HG03045 (cell line): Measurements from ENCODE around the gene EP400.
"Not testable (repeated sequence)": the region's sequence is repeated elsewhere in the genome, so short reads cannot be mapped to it uniquely, and the experiment has no call there.

Source experiments
- ATAC-seq: cut with Tn5 transposase; IDR thresholded peaks from one replicate; pipeline ENCODE4 v1.9.1; 2021; ENCODE audit warnings: mild to moderate bottlenecking, moderate library complexity; ENCODE audit not compliant: unreplicated experiment

Gene EP400

DNA sequence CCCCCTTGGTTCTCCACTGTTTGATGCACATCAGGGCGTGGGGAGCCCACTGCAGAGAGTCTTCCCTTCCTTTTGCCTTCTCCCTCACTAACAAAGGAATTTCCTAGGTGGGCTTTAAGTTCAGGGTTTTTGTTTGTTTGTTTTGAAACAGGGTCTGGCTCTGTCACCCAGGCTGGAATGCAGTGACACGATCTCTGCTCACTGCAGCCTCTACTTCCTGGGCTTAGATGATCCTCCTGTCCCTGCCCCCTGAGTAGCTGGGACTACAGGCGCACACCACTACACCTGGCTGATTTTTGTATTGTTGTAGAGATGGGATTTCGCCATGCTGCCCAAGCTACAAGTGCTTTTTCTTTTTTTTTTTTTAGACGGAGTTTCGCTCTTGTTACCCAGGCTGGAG, 33.8 kb downstream of the EP400 start:
- no peak for ATAC-seq

DNA sequence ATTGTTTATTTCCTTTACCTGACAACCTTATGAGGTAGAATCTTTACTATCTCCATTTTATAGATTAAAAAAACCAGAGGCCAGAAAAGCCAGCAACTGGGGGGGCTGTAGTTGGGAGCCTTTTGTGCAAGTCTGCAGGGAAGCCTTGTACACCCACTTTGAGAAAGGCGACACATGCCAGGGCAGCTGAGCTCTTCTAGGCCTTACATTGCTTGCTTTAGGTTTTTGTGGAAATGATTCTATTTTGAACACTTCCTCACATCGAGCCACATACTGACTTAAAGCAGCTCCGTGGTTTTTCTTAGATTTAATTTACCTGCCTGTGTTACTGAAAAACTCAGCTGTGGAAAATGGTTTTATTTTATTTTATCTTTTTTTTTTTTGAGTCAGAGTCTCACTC, 34.6 kb downstream of the EP400 start:
- no peak for ATAC-seq

DNA sequence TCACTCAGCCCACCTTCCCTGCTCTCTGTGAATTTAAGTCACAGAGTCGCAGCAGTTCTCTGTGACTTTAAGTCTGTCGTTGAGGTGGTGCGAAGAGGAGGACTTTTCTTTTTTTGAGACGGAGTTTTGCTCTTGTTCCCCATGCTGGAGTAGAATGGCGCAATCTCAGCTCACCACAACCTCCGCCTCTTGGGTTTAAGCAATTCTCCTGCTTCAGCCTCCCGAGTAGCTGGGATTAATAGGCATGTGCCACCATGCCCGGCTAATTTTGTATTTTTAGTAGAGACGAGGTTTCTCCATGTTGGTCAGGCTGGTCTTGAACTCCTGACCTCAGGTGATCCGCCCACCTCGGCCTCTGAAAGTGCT, 35.8 kb downstream of the EP400 start:
- ATAC-seq, result not testable (repeated sequence)

DNA sequence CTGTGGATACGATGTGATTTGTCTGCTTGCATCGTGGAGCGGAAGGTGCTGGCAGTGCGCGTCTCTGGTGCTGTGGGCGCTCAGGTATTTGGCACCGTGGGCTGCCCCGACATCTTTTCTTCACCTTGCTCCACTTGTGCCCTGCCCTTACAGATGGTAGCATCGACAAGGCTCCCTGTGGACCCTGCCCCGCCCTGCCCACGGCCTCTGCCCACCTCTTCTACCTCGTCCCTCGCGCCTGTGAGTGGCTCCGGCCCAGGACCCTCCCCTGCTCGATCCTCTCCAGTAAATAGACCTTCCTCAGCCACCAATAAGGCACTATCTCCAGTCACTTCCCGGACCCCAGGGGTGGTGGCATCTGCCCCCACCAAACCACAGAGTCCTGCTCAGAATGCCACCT, 36.6 kb downstream of the EP400 start:
- ATAC-seq, result no peak

DNA sequence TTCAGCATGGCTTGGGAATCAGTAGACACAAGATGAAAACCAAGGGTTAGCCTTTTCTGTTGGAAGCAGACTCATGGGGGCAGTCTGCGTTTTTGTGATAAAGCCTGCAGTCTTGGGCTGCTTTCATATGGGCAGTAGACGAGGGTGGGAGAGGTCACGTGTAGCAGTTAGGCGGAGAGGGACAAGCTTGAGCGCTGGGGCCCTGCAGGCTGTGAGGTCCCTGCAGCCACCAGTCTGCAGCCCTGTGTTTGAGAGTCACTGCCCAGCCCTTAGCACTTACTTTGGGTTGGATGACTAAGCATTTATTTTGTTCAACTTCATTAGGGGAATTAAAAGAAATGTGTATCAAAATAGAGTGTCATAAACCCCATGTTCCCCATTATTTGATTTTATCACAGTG, 37.2 kb downstream of the EP400 start:
- ATAC-seq, result no peak

DNA sequence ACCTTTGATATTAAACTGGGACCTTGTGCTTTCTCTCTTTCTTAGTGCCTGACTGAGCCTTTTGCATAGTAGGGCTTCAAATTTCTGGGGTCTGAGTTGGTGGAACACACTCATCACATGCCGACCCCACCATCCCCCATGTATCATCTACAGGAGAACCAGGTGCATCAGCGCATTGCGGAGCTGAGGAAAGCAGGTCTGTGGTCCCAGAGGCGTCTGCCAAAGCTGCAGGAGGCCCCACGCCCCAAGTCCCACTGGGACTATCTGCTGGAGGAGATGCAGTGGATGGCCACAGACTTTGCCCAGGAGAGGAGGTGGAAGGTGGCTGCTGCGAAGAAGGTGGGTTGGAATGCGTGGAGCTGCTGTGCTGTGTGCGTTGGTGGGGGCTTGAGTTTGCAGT, 37.8 kb downstream of the EP400 start:
- ATAC-seq, result no peak

DNA sequence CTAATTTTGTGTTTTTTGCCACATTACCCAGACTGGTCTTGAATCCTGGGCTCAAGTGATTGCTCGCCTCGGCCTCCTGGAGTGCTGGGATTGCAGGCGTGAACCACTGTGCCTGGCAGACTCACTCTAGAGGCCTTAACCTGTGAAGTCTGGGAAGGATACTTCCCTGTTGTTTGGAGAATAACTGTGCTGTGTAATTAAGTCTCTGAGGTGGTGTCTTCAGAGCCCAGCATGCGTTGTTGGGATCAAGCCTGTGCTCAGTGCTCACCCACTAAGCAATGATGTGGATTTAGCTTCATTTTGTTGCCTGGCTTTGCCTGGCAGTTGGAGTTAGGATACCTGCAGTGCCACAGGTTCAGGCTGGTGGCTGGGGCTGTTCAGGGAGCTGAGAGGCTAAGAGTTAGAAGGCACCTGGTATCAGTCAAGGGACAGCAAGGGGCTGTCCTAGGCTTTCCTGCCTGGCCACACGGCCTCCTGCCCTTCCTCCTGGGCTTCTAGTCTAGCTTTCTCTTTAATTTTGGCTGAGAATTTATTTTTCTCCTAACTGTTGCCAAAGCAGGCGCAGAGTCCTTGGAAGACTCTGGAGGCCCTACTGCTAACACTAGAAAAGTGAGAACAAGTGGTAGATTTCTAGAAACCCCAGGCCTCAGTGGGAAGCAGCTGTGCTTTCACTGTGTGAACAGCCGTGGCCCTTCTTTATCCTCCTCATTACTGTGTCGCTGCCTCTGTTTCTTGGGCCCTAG, 38.5 kb downstream of the EP400 start:
- ATAC-seq, result no peak

DNA sequence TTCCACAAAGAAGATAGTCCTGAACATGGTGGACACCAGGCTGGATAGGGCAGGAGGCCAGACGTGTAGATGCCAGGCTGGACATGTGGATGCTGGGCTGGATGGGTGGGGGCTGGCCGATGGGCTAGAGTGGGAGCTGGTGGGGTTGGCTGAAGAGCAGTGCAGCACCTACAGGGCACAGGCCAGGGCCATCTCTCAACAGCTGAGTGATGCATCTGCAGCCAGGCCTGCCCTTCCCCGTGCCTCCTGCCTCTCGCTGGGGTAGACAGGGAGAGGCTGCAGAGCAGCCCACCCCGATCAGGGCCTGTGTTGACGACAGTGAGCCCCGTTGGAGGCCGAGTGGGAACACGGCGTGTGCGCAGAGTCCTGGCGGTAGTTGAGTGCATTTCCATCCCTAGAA, 39.3 kb downstream of the EP400 start:
- ATAC-seq, result no peak

DNA sequence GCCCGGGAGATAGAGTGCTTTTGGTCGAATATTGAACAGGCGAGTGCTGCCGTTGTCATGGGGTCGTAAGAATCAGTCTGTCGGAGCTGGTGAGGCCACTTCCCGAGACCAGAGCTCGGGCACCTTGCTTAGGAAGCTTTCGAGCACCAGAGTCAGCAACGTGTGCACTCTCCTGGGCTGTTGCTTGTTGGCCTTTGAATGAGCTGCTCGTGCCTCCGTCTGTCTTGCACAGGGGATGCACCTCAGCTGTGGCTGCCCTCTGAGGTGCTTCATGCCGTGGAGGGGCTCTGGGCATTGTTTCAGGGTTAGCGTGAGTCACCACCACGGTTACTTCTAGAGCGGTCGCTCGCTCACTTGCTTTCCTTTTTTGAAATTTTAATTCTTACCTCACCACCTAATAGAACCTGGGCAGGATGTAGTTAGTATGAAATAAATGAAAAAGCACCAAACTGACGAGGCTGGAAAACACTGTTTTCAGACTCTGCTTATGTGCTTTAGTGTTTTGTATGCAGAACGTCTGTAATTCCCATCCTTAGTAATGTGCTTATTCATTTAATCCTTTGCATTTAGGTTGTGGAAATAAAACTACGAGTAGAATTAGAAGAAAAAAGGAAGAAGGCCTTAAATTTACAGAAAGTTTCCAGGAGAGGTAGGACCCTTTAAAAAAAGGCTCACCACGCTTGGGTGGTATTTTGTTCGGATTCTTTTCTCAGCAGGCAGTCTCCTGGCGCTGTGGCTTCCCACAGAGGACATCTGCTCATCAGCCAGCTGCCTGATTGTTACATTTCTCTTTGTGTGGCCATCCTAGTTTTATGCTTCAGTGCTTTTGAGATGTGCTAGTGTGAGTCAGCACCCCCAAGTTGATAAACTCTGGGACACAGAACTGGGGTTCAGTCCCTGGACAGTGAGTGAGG, 40.6 kb downstream of the EP400 start:
- no peak for ATAC-seq

DNA sequence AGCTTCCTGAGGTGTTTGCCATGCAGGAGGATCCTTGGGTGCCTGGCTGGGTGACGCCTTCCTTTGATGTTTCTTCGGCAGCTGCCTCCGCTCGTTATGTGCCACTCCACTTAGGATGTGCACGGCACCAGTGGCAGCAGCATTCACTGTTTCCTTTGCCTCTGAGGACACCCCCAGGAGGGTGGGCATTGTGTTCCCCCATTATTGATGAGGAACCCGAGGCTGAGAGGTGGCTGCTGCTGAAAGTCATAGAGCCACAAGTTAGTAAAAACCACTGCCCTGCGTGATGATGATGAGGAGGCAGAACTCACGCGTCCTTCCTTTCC, 41.2 kb downstream of the EP400 start:
- no peak for ATAC-seq

DNA sequence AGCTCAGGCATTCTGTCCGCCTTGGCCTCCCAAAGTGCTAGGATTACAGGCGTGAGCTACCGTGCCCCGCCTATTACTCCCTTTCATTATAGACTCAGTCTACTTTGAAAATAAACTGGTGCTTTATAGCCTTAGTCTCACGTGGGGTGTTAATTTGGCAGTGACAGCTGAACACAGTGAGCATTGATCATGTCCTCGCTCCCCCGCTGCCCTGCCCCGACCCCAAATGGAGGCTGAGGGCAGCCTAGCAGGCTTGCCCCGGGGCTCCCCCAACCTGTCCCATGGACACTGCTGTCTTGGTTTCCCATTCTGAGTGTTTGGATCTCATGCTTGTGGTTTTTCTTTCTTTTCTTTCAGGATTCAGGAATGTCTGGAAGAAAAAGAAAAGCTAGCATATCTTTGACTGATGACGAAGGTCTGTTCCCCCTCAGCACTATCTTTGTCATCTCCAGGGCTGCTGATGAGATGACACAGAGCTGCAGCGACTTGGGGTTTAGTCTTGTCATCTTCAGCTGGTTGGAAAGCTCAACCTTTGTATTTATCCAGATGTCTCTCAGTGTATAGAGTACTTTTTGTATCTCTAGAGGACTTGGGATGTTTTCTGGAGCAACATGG, 42.2 kb downstream of the EP400 start:
- ATAC-seq, result no peak

DNA sequence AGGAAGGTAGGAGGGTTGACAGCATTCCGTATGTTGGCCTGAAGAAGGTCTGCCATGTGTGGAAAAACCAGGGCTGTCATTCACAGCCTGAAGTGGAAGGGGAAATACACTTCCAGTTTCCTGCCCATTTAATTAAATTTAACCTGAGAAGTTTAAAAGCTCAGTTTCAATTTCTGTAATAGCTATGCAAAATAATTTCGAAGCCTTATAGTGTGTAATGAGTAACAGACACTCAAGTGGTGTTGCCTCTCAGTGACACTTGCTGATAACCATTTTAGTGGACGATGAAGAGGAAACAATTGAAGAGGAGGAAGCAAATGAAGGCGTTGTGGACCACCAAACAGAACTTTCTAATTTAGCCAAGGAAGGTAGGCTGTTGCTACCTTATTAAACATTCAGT, 44.8 kb downstream of the EP400 start:
- ATAC-seq, result peak; percentile 52

DNA sequence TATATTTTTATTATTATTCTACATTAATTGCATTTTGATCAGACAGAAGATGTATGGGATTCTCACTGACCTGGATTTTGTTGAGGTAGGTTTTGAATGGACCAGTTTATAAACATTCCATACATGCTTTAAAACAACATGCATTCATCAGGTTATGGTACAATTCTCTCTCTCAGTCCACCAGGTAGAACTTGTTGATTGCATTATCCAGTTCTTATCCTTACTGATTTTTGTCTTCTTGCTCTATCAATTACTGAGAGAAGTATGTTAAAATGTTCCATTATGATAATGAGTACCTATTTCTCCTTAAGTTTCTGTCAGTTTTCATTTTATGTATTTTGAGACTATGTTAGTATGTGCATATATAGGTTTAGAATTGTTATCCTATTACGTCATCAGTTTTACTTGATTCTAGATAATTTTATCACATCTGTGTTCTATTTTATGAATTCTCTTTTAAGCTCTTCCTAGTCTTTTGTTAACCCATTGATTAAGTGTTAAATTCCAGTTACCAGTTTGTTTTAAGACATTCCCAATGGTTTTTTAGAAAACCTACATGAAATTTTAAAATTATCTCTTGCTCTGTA, 50.6 kb downstream of the EP400 start:
- no peak for ATAC-seq

DNA sequence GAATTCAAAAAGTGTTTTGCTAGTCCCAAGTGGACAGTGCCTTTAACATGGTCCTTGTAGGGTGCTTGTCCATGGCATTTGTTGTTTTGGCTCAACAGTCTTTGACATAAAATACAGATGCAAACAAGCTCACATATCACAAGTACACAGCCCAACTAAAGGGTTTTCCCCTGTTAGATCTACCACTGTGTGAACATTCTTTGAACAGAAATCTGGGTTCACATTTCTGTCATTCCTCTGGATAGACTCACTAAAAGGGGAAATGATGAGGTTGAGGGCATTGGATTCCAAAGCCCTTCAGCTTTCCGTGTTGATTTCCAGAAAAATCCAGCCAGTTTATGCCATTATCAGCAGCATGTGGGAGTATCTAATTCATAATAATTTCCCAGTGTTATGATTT, 54.1 kb downstream of the EP400 start:
- no peak for ATAC-seq

DNA sequence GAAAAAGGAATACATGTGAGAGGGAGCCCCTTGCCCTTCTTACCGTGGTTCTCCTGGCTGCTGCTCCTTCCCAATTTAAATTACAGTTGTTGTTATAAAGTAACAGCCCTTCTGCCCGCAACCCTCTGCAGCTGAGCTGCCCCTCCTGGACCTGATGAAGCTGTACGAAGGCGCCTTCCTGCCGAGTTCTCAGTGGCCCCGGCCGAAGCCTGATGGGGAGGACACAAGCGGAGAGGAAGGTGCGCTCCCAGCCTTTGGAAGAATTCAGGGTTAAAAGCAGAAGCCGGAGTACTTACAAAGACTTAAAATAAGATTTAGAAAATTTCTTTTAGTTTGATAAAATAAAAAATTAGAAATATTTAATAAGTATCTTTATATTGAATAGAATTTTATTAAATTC, 55.2 kb downstream of the EP400 start:
- no peak for ATAC-seq

DNA sequence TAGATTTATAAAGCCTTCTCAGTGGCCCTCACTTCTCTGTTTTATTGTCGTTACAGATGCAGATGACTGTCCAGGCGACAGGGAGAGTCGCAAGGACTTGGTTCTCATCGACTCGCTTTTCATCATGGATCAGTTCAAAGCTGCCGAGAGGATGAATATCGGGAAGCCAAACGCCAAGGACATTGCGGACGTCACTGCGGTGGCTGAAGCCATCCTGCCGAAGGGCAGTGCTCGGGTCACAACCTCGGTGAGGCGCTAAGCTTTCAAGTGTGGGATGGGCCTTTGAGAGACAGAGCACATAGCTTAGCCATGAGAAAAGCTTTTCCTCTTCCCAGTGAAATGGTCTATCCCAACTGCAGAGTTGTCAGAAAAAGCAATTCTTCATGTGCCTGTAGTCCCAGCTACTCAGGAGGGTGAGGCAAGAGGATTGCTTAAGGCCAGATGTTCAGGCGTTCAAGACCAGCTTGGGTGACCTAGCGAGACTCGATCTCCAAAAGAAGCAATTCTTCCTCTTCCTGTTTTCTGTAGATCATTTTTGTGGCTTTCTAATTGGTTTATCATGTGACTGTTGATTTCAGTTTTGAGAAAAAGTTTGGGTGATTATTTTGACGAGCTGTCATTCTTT, 56.4 kb downstream of the EP400 start:
- ATAC-seq, result no peak

DNA sequence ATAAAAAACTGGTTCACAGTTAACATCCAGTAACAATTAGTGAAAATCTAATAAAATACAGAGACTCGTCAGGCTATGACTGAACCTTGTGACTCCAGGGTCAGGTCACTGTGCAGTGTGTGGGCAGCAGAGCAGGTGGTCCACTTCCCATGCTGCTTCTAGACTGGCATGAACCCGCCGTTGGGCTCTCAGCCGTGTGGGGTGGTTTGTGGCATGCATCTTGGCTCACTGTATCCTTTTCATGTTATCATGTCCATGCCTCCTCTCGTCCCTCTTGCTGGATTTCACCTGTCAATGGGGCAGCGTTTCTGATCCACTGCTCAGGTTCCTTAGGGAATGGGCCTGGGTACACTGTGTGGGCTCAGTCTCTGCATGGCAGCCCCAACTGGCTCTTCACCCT, 57.3 kb downstream of the EP400 start:
- ATAC-seq, result no peak

DNA sequence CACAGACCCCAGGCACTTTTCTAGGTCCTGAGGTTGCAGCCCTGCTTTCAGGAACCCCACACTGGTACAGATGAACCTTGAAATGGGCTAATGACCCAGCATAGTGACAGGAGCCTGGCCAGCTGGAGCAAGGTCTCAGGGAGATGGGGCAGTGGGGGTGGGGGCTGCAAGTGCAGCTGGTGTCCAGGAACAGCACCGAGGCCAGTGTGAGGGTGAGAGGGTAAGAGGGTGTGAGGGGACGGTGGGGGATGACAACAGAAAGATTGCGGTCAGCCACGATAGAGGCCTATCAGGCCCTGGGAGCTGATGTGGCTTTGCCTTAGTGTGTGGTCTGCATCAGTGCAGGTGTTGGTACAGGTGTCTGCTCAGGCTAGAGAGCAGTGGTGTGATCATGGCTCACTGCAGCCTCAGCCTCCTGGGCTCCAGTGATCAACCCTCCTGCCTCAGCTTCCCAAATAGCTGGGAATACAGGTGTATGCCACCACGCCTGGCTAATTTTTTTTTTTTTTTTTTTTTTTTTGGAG, 59.7 kb downstream of the EP400 start:
- no peak for ATAC-seq

DNA sequence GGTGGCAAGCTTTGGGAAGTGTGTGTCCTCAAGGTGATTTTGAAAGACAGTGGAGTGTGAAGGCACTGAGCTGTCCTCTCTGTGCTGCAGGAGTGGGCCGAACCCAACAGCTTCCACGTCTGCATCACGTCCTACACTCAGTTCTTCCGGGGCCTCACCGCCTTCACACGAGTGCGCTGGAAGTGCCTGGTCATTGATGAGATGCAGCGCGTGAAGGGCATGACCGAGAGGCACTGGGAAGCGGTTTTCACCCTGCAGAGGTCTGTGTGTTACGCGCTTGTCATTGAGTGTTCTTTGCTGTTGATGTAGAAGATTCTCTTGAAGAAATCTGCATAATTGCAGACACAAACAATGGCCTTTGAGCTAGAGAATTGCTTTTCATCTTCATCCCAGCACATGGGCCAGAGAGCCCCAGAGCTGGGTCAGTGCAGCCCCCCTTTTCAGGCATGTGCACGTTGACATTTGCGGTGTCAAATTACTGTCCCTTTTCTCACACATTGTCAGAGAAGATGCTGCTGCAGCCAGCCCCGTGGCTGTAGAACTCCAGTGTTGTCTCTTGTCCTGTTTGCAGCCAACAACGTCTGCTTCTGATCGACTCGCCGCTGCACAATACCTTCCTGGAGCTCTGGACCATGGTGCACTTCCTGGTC, 63.3 kb downstream of the EP400 start:
- ATAC-seq, result no peak

DNA sequence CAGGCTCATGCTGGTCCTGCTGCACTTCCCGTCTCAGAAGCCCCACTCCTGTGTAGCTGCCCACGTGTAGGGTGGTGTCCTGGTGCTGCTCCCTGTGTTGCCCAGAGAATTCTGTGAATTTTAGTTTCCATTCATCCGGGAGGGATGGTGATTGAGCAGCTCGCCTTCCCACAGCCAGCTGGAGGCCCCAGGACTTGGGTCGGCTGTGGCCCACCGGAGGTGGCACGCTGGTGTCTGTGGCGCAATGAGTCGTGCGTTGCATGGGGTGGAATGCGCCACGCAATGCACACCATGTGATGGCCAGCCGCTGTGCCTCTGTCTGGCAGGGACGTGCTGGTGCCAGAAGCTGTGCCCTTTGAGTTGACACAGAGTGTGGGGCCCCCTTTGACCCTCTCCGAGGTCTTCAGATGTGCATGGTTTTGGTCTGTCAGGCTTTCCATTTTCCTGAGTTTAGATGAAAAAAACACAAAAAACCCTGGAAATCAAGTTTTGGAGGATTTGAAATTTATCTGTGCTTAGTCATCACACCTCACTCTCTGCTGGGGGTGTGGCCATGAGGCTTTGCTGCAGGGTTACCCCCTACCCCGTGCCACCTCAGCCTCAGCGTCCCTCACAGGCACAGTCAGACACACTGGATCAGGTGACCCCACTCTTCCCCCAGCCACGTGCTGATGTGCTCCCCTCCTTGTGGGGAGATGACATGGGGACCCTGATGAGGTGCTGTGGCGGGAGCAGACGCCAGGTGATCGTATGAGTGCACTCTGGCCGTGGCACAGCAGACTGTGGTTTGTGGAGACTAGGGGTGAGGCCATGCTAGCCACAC, 64.6 kb downstream of the EP400 start:
- ATAC-seq, result no peak
